Activated T-cell treated with anti-CD3 and anti-CD28 coated beads, Interleukin-2, amount 50 U/mL, for 24 hours (primary cell): ENCODE results near the gene NDUFA7.
"Not testable (repeated sequence)": the region's sequence is repeated elsewhere in the genome, so short reads cannot be mapped to it uniquely, and the experiment has no call there.

Source experiments
- DNase-seq: peaks from one replicate; pipeline ENCODE4 v3.0.0-alpha.2; 2020
- H3K27ac Mint-ChIP-seq: 2 replicates; pipeline ENCODE4 v1.8.0; 2020; ENCODE audit warnings: mild to moderate bottlenecking, mixed read lengths
- H3K27me3 Mint-ChIP-seq: 2 replicates; pipeline ENCODE4 v1.8.0; 2020; ENCODE audit warnings: mixed read lengths
- H3K36me3 Mint-ChIP-seq: 2 replicates; pipeline ENCODE4 v1.8.0; 2020; ENCODE audit warnings: low read depth, mixed read lengths
- H3K4me1 Mint-ChIP-seq: 2 replicates; pipeline ENCODE4 v1.8.0; 2020; ENCODE audit warnings: low read depth, mixed read lengths
- H3K4me3 Mint-ChIP-seq: 2 replicates; pipeline ENCODE4 v1.8.0; 2020; ENCODE audit warnings: mild to moderate bottlenecking, moderate library complexity, mixed read lengths
- H3K9me3 Mint-ChIP-seq: 2 replicates; pipeline ENCODE4 v1.8.0; 2020; ENCODE audit warnings: mixed read lengths

NDUFA7 gene

GRCh38 chr19:8321067-8321985 is at the start of gene NDUFA7, which contains the start of gene RPS28:
Gene NDUFA7, minus strand, starts transcription at chr19:8321375. Its CDS starts 17 bp downstream, at chr19:8321358.
Gene RPS28, plus strand, starts transcription at chr19:8321496. Its CDS starts 35 bp downstream, at chr19:8321531.
- Mint-ChIP-seq H3K9me3 (no peaks in the 10 kb centered on the region), H3K27ac (peak within 1 kb of the TSS; percentile 99), H3K36me3 (peaks cover 72% of the 10 kb centered on the region), H3K4me1 (peaks cover 32% of the 10 kb centered on the region), H3K27me3 (no peaks in the 10 kb centered on the region), H3K4me3 (peak within 1 kb of the TSS; percentile 100)
- peak; percentile 98 for DNase-seq

- Mint-ChIP-seq H3K27me3 (peaks cover 35% of the 10 kb centered on the region), H3K4me3 (no peak overlapping the region), H3K36me3 (peaks cover 3% of the 10 kb centered on the region), H3K27ac (no peak overlapping the region), H3K4me1 (peaks cover 5% of the 10 kb centered on the region), H3K9me3 (no peaks in the 10 kb centered on the region)
- no peak for DNase-seq
These were observed 49.2 kb upstream of the NDUFA7 start for GRCh38 chr19:8370176-8371010.

- no peak for DNase-seq
- H3K9me3 Mint-ChIP-seq, result no peaks in the 10 kb centered on the region
- H3K27ac Mint-ChIP-seq, result no peak overlapping the region
- H3K36me3 Mint-ChIP-seq, result no peaks in the 10 kb centered on the region
- no peak overlapping the region for H3K4me3 Mint-ChIP-seq
- peaks cover 17% of the 10 kb centered on the region for H3K4me1 Mint-ChIP-seq
- H3K27me3 Mint-ChIP-seq, result peaks cover 58% of the 10 kb centered on the region
These were observed 46.3 kb upstream of the NDUFA7 start for GRCh38 chr19:8367327-8368001.

DNA sequence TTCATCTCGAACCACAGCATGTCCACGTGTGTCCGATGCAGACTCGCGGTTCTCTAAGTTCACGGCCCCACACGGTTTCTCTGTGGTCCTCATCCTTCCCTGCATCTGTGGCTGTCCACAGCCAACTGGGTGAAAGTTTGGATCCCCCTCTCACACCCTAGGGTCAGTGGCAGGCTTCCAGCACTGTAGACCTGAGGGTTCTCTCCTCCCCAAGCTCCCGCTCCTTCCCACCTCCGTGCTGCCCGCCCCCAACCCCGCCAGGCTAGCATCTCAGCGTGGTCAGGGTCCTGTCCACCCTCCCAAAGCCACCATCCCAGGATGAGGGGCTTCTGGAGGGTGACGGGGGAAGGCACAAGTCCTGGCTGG is 45.8 kb upstream of the NDUFA7 start:
- no peak overlapping the region for H3K27ac Mint-ChIP-seq
- DNase-seq, result no peak
- H3K27me3 Mint-ChIP-seq, result peaks cover 63% of the 10 kb centered on the region
- H3K9me3 Mint-ChIP-seq, result no peaks in the 10 kb centered on the region
- H3K36me3 Mint-ChIP-seq, result no peaks in the 10 kb centered on the region
- H3K4me3 Mint-ChIP-seq, result no peak overlapping the region
- peaks cover 19% of the 10 kb centered on the region for H3K4me1 Mint-ChIP-seq

- Mint-ChIP-seq H3K27ac (no peak overlapping the region), H3K4me3 (no peak overlapping the region), H3K9me3 (no peaks in the 10 kb centered on the region), H3K4me1 (peaks cover 20% of the 10 kb centered on the region), H3K27me3 (peaks cover 67% of the 10 kb centered on the region), H3K36me3 (no peaks in the 10 kb centered on the region)
- DNase-seq, result no peak
These were observed 45.0 kb upstream of the NDUFA7 start for GRCh38 chr19:8366121-8366581.

GRCh38 chr19:8363803-8364771 is 42.9 kb upstream of the NDUFA7 start, which contains the start of gene ANGPTL4:
Gene ANGPTL4, plus strand, starts transcription at chr19:8364155. Its CDS starts 167 bp downstream, at chr19:8364322.
- no peaks in the 10 kb centered on the region for H3K9me3 Mint-ChIP-seq
- H3K27ac Mint-ChIP-seq, result no peak within 1 kb of the TSS
- peaks cover 67% of the 10 kb centered on the region for H3K27me3 Mint-ChIP-seq
- peaks cover 18% of the 10 kb centered on the region for H3K4me1 Mint-ChIP-seq
- DNase-seq, result peak; percentile 68
- peak within 1 kb of the TSS; percentile 72 for H3K4me3 Mint-ChIP-seq
- no peaks in the 10 kb centered on the region for H3K36me3 Mint-ChIP-seq

DNA sequence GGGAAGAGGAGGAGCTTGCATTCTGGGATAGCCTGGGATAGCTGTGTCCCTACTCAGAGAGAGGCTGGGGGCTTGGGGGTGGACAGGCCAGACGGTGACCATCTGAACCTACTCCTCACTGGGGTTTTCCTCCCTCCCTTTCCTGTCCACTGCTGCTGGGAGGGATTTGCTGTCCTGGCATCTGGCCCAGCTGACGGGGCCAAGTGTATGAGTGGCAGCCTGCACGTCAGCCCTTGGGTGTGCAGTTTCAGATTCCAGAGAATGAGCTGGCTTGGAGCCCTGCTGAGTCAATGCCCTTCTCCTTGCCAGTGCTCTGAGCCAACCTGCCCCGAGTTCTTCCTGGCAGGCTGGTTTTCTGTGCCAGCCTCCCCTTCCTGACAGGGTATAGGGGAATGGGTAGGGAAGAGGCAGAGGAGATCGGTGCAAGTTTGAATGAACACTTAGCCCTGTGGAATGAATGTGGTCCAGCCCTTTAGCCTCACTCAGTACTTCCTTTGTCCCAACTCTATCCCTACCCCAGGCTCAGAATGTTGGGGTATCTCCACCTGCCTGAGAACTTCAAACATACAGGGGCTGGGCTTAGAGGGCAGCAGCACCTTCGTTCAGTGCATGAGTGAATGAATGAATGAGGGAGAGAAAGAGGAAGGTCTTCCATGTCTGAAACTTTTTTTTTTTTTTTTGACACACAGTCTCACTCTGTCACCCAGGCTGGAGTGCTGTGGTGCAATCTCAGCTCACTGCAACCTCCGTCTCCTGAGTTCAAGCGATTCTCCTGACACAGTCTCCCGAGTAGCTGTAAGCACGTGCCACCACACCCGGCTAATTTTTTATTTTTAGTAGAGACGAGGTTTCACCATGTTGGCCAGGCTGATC is 41.0 kb upstream of the NDUFA7 start:
- no peak overlapping the region for H3K4me3 Mint-ChIP-seq
- no peaks in the 10 kb centered on the region for H3K36me3 Mint-ChIP-seq
- peaks cover 15% of the 10 kb centered on the region for H3K4me1 Mint-ChIP-seq
- no peak overlapping the region for H3K27ac Mint-ChIP-seq
- H3K27me3 Mint-ChIP-seq, result peaks cover 50% of the 10 kb centered on the region
- H3K9me3 Mint-ChIP-seq, result no peaks in the 10 kb centered on the region
- DNase-seq, result no peak

DNA sequence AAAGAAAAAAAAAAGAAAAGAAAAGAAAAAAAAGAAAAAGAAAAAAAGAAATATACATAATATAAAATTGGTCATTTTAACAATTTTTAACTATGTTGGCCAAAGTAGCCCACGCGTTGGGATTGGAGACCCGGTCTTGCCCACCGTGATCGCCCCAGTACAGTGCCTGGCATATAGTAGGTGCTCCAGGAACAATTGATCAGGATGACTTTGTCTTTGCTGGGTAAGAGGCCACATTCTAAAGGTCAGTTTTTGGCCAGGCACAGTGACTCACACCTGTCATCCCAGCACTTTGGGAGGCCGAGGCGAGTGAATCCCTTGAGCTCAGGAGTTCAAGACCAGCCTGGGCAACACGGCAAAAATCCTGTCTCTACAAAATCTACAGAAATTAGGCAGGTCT is 39.0 kb upstream of the NDUFA7 start:
- Mint-ChIP-seq H3K36me3 (no peaks in the 10 kb centered on the region), H3K27ac (no peak overlapping the region), H3K4me1 (peaks cover 20% of the 10 kb centered on the region), H3K4me3 (no peak overlapping the region), H3K27me3 (peaks cover 31% of the 10 kb centered on the region), H3K9me3 (no peaks in the 10 kb centered on the region)
- no peak for DNase-seq

DNA sequence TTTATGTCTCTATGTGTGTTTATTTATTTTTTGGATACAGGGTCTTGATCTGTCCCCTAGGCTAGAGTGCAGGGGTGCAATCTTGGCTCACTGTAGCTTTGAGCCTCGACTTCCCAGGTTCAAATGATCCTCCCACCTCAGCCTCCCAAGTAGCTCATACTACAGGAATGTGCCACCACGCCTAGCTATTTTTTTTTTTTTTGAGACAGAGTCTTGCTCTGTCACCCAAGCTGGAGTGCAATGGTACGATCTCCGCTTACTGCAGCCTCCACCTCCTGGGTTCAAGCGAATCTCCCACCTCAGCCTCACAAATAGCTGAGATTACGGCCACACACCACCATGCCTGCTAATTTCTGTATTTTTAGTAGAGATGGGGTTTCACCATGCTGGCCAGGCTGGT is 37.8 kb upstream of the NDUFA7 start:
- Mint-ChIP-seq H3K27ac (no peak overlapping the region), H3K36me3 (no peaks in the 10 kb centered on the region)
- no peak for DNase-seq

DNA sequence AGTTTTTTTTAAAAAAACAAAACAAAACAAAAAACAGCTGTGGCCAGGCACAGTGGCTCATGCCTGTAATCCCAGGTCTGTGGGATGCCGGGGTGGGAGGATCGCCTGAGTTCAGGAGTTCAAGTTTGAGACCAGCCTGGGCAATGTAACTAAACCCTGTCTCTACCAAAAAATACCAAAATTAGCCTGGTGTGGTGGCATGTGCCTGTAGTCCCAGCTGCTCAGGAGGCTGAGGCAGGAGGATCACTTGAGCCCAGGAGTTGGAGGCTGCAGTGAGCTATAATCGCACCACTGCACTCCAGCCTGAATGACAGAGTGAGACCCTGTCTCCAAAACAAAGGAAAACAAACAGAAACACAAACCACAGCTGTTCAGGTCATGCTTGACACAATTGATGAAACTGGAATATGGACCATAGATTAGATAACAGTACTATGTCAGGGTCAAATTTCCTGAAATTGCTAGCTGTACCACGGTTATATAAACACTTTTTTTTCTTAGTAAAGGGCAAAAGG is 35.9 kb upstream of the NDUFA7 start:
- Mint-ChIP-seq H3K27ac (no peak overlapping the region), H3K27me3 (peaks cover 15% of the 10 kb centered on the region), H3K4me1 (peaks cover 10% of the 10 kb centered on the region), H3K36me3 (no peaks in the 10 kb centered on the region), H3K4me3 (no peak overlapping the region), H3K9me3 (no peaks in the 10 kb centered on the region)
- DNase-seq, result no peak

More for the DNA sequence above, 37.8 kb upstream of the NDUFA7 start:
- Mint-ChIP-seq H3K27me3 (peaks cover 22% of the 10 kb centered on the region), H3K9me3 (no peaks in the 10 kb centered on the region), H3K4me3 (no peak overlapping the region), H3K4me1 (peaks cover 18% of the 10 kb centered on the region)

GRCh38 chr19:8355631-8356402 is 34.6 kb upstream of the NDUFA7 start:
- H3K27ac Mint-ChIP-seq, result no peak overlapping the region
- no peaks in the 10 kb centered on the region for H3K9me3 Mint-ChIP-seq
- no peak for DNase-seq
- peaks cover 18% of the 10 kb centered on the region for H3K27me3 Mint-ChIP-seq
- peaks cover 8% of the 10 kb centered on the region for H3K4me1 Mint-ChIP-seq
- no peak overlapping the region for H3K4me3 Mint-ChIP-seq
- H3K36me3 Mint-ChIP-seq, result no peaks in the 10 kb centered on the region

- not testable (repeated sequence) for H3K27ac Mint-ChIP-seq, H3K4me3 Mint-ChIP-seq, H3K9me3 Mint-ChIP-seq, H3K4me1 Mint-ChIP-seq, DNase-seq, H3K36me3 Mint-ChIP-seq
- H3K27me3 Mint-ChIP-seq, result peaks cover 25% of the 10 kb centered on the region
These were observed 31.7 kb upstream of the NDUFA7 start for GRCh38 chr19:8352845-8353244.
